Activated T-cell treated with anti-CD3 and anti-CD28 coated beads, Interleukin-2, amount 50 U/mL, for 4 hours (primary cell): ENCODE data around the gene DTX2. TPM values are rescaled to one million over a fixed set of nuclear protein-coding genes. Genes with fewer than 3 reads are reported as not detected.
"Not testable (repeated sequence)": the region's sequence is repeated elsewhere in the genome, so short reads cannot be mapped to it uniquely, and the experiment has no call there.

ENCODE experiments used
- ATAC-seq, 2 donors: fragments of 200-7000 bp; cut with Tn5 transposase; one replicate each; pipeline ENCODE4 v1.10.0; 2021
- DNase-seq: peaks from one replicate; pipeline ENCODE4 v3.0.0-alpha.2; 2020
- H3K27me3 Mint-ChIP-seq: one replicate; pipeline ENCODE4 v1.8.0; 2021; ENCODE audit warnings: low read depth, mixed read lengths
- H3K36me3 Mint-ChIP-seq: one replicate; pipeline ENCODE4 v1.8.0; 2022; ENCODE audit warnings: mixed read lengths; ENCODE audit not compliant: insufficient read depth
- H3K4me1 Mint-ChIP-seq: one replicate; pipeline ENCODE4 v1.8.0; 2021; ENCODE audit warnings: low read depth, mixed read lengths
- H3K4me3 Mint-ChIP-seq: one replicate; pipeline ENCODE4 v1.8.0; 2021; ENCODE audit warnings: mild to moderate bottlenecking, moderate library complexity, mixed read lengths
- H3K9me3 Mint-ChIP-seq: one replicate; pipeline ENCODE4 v1.8.0; 2021; ENCODE audit warnings: mixed read lengths
- total RNA-seq, 3 donors: library from RNA; stranded (reverse); gene quantifications; one replicate each; pipeline ENCODE4 v1.2.1, GENCODE V29; 2021

Gene DTX2
- total RNA-seq, 3 donors from 2014 or later, result 17.7 to 25.7 (median 21.7) TPM

DNA sequence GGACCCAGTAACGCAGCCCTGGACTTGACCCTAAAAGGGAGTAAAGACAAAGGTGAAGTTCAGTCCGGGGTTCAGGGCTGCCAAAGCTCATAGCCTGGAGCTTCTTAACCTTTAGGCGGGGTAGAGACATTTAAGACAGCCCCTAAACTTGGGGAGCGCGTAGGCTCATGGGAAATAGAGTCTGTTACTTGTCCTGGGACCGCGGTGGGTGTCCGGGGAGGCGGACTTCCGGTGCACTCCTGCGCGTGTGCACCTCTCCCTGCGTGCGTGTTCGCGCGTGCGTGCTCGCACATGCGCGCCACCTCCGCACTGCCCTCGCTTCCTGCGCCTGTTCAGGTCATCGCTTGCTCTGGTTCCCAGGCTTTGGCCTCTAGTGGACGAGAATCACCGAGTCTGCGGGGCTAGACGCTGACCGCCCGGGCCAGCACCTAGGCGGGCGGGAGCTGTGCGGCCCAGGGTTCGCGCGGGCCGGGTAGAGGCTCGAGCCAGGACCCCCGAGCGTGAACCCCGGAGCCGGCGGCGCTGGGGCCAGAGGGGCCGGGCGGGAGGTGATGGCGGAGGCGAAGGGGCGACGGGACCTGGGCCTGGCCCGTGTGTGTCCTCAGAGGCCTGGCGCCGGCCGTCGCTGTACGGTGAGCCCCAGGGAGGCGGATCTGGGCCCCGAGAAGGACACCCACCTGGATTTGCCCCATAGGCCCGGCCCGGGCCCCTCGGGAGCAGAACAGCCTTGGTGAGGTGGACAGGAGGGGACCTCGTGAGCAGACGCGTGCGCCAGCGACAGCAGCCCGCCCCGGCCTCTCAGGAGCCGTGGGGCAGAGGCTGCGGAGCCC is 87.7 kb downstream of the DTX2 start:
- ATAC-seq, result peak; percentile 97 to 99
- H3K4me1 Mint-ChIP-seq, result peaks cover 26% of the 10 kb centered on the region
- H3K4me3 Mint-ChIP-seq, result peak overlapping the region; percentile 94
- DNase-seq, result peak; percentile 78
- not testable (repeated sequence) for H3K36me3 Mint-ChIP-seq, H3K27me3 Mint-ChIP-seq, H3K9me3 Mint-ChIP-seq

DNA sequence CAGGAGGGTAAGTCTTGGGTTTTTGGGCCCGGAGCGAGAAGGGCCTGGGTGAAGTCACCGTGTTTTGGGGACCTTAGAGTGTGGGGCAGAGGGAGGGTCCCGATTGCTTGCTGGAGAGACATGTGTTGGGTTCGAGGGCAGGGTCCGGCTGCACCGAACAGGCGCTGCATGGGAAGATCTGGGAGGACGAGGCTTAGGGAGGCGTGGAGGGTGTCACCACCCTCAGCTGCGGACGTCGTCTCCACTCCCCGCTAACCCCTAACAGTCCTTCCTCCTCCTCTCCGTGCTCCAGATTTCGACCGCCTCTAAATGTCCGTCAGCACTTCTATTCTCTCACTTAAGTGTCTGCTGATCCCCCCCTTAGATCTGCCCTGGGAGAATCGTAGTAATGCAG is 88.3 kb downstream of the DTX2 start:
- not testable (repeated sequence) for H3K9me3 Mint-ChIP-seq, ATAC-seq, H3K36me3 Mint-ChIP-seq, DNase-seq, H3K27me3 Mint-ChIP-seq
- Mint-ChIP-seq H3K4me3 (peak overlapping the region; percentile 94), H3K4me1 (peaks cover 29% of the 10 kb centered on the region)

DNA sequence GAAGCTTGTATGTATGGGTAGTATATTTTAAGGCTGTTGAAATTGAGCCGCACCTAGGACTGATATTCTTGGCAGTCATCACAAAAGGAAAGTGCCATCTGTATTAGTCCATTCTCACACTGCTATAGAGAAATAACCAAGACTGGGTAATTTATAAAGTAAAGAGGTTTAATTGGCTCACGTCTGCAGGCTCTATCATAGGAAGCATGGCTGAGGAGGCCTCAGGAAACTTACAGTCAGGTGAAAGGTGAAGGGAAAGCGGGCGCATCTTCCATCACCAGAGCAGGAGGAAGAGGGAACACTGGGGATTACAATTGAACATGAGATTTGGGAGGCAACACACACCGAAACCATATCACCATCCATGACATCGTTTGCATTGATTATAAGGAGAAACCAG is 90.5 kb downstream of the DTX2 start:
- ATAC-seq, DNase-seq, H3K27me3 Mint-ChIP-seq, H3K9me3 Mint-ChIP-seq, H3K4me3 Mint-ChIP-seq: not testable (repeated sequence)
- Mint-ChIP-seq H3K36me3 (peaks cover 12% of the 10 kb centered on the region), H3K4me1 (peaks cover 40% of the 10 kb centered on the region)

Other genes with a start within 250 kb of the DTX2 start
- 10 to 100 TPM; 50.3 to 57.0 (median 53.8) TPM for gene HSPB1, start 159.0 kb upstream of the DTX2 start, total RNA-seq
- 100 to 1,000 TPM; 164 to 173 (median 173) TPM for gene YWHAG, start 102.7 kb upstream of the DTX2 start, total RNA-seq
- gene SSC4D, start 52.0 kb upstream of the DTX2 start, total RNA-seq, result 1 to 10 TPM in 1 of 3 donors, under 1 TPM in 2; 0.38 to 1.0 (median 0.87) TPM
- 10 to 100 TPM in 1 of 3 donors, 1 to 10 TPM in 2; 2.9 to 18.8 (median 6.7) TPM for gene ZP3, start 36.8 kb upstream of the DTX2 start, total RNA-seq
- 1 to 10 TPM in 1 of 3 donors, under 1 TPM in 2; 0.37 to 1.0 (median 0.40) TPM for gene UPK3B, start 48.8 kb downstream of the DTX2 start, total RNA-seq
- gene SPDYE16, start 81.6 kb downstream of the DTX2 start, total RNA-seq, result under 1 TPM in 1 of 3 donors, not detected in 2; 0.24 TPM
- 10 to 100 TPM; 10.9 to 45.2 (median 27.2) TPM for gene POMZP3, start 165.6 kb downstream of the DTX2 start, total RNA-seq